Hematopoietic multipotent progenitor cell treated with erythropoietin and hydrocortisone succinate and interleukin-3 and kit ligand, for 8 days (in vitro differentiated cells): ENCODE data around the gene ALOXE3.

Experiments used
- DNase-seq: peaks from one replicate; pipeline ENCODE4 v3.0.0-alpha.2; 2015

Gene ALOXE3

GRCh38 chr17:8141741-8142140 is 23.4 kb upstream of the ALOXE3 start:
- DNase-seq = no peak

- DNase-seq = no peak
Observed at GRCh38 chr17:8141045-8141444, 22.7 kb upstream of the ALOXE3 start.

- DNase-seq = no peak
Observed at GRCh38 chr17:8140065-8141029, 22.0 kb upstream of the ALOXE3 start.

GRCh38 chr17:8138672-8139371 is 20.5 kb upstream of the ALOXE3 start:
- peak; percentile 99 for DNase-seq

- DNase-seq = no peak
Observed at GRCh38 chr17:8138374-8138671, 20.0 kb upstream of the ALOXE3 start.

- DNase-seq = no peak
Observed at GRCh38 chr17:8137645-8138373, 19.5 kb upstream of the ALOXE3 start.

- DNase-seq = no peak
Observed at GRCh38 chr17:8133941-8134340, 15.6 kb upstream of the ALOXE3 start.

GRCh38 chr17:8133399-8133798 is 15.1 kb upstream of the ALOXE3 start:
- DNase-seq = no peak

GRCh38 chr17:8131844-8132441 is 13.6 kb upstream of the ALOXE3 start:
- DNase-seq = no peak

GRCh38 chr17:8128125-8128784 is 9.9 kb upstream of the ALOXE3 start:
- DNase-seq = no peak

- DNase-seq = peak; percentile 50
Observed at GRCh38 chr17:8126491-8127066, 8.3 kb upstream of the ALOXE3 start.

- DNase-seq = peak; percentile 43
Observed at GRCh38 chr17:8125947-8126490, 7.7 kb upstream of the ALOXE3 start.

- DNase-seq = peak; percentile 84
Observed at GRCh38 chr17:8125154-8125946, 7.0 kb upstream of the ALOXE3 start.

- DNase-seq = peak; percentile 28
Observed at GRCh38 chr17:8124350-8125153, 6.2 kb upstream of the ALOXE3 start.

GRCh38 chr17:8123695-8124349 is 5.5 kb upstream of the ALOXE3 start, which contains the start of gene HES7:
Gene HES7 (minus strand): TSS chr17:8124106. CDS start chr17:8124084, 22 bp downstream.
- no peak for DNase-seq

GRCh38 chr17:8122924-8123694 is 4.8 kb upstream of the ALOXE3 start:
- peak; percentile 38 for DNase-seq

- no peak for DNase-seq
Observed at GRCh38 chr17:8122422-8122923, 4.2 kb upstream of the ALOXE3 start.

- DNase-seq = peak; percentile 66
Observed at GRCh38 chr17:8121681-8122421, 3.5 kb upstream of the ALOXE3 start.
